ENCODE results near the gene SMG6.
"Not testable (repeated sequence)": the region's sequence is repeated elsewhere in the genome, so short reads cannot be mapped to it uniquely, and the experiment has no call there.

The SMG6 gene

DNA sequence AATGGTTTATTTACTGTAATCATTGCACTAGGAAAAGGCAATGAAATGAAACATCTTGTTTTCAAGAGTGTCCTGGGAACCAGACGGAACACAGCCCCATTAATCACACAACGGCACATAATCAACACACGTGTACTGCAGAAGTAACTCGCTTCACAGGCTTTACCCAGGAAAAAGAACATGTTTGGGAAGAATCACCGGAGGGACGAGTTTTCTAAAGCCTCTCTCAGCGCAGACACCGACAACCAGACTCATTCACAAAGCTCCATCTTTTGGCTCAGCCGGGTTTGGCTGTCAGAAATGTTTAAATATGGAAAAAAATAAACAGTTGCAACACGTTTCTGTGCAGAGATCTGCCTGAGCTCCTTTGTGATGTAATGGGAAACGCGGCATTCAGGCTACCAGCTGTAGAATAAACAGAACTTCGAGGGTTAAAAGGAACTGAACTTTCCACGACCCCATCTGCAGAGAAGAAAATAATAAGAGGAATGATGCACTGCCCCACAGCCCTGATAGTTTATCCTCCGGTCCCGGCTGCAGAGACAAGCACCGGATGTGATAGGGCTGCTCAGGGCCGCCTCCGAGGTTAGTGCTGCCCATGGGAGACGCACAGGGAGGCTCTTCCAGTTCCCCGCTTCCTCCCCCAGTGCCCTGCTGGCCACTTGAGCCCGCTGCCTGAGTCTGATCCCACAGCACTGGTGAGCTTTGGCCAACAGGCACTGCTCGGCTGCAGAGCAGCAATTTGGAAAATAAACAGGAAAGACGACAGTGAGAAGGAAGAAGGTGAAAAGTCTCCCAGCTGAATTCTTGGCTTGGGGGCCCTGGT, 128.9 kb downstream of the SMG6 start:
- DNase-seq, result no peak

DNA sequence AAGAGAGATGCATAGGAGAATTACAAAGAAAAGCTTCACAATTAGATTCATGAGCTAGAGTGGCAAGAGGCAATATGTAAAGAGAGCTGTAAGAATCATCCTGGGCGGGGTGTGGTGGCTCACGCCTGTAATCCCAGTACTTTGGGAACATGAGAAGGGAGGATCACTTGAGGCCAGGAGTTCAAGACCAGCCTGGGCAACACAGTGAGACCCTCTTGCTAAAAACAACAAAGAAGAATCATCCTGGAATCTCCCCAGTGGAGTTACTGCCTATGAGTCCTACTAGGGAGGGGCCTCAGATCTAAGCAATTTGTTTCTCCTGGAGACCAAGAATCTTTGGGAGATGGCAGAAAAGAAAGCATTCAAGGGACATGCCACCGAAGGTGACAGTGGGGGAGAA, 129.6 kb downstream of the SMG6 start:
- DNase-seq, result no peak

DNA sequence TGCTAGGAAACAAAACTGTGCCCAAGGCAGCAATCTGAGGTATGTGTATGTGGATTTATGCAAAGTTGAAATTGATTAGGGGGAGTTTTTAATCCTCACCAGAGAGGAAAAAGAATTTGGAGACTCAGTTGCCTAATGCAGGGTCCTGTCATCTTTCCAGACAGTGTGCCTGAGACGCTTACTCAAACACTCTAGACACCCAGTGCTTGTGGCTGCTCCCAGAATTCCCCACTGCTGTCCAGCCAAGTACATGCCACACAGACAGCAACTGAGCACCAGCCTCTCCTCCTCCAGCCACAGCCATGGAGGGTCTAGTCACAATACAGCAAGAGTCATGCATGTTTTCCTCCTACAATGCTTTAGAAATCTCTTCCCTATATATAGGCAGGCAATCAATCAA, 130.6 kb downstream of the SMG6 start:
- no peak for DNase-seq

DNA sequence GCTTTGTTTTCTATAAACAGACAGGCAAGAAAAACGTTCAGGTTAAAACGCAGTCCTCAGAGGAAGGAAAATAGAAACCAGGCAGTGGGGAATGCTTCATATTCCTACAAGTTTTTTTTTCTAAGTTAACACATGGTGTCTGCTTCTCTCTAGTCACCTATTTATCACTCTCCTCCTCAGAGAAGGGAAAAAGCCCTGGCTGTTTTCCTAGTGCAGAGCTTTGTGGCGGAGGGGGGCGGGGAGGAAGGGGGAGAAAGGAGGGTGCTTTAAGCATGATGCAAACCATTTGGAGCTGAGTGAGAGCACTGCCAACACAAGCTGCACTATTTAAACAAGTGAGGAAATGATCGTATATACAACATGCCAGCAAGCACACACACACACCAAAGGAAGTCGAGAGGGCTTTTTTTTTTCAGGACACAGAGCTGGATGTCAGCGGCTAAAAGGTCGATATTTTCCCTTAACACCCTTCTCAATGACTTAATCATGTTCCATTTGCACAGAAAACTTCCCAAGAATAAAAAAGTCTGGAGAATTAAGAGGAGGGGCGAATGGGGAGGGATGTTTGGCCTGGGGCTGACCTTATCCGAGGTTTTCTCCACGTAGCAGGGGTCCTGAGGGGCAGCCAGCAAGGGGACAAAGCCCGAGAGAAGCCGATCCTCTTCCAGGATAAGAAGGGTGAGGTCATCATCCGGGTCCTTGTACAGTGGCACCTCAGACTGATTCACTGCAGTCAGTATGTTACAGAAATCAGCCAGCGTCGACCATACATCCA, 131.3 kb downstream of the SMG6 start:
- no peak for DNase-seq

DNA sequence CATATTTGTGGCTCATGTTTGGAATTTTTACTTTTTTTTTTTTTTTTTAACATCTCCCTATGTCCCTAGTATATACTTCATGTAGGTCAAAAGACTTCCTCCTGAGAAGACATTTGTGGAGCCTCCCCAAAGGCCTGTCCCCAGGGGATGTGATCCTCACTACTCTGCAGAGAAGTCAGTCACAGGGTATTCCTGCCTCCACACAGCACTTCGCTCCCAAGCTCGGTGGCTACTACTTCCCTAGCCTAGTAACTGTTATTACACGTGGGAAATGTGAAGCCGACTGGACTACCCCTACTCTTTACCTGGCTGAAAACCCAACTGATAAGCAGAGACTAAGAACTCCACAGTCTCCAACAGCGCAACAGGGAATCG, 131.9 kb downstream of the SMG6 start:
- no peak for DNase-seq

DNA sequence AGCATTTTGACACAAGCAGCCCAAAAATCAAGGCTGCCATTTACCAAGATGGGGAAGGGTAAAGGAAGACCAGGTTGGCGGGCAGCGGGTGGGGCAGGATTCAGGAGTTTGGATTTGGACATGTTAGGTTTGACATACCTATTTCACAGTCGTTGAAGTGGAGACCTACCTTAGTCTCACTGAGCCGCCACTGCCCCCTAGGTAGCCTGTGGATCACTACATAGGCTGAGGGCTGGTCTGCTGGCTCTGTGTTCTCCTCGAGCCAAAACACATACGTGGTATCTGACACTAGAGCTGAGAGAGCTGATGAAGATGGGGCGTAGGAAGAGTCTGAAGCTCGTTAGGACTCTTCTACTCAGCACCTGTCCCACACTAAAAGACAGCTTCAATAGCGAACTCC, 133.6 kb downstream of the SMG6 start:
- DNase-seq, result peak in 1 of 2 experiments; percentile 12

DNA sequence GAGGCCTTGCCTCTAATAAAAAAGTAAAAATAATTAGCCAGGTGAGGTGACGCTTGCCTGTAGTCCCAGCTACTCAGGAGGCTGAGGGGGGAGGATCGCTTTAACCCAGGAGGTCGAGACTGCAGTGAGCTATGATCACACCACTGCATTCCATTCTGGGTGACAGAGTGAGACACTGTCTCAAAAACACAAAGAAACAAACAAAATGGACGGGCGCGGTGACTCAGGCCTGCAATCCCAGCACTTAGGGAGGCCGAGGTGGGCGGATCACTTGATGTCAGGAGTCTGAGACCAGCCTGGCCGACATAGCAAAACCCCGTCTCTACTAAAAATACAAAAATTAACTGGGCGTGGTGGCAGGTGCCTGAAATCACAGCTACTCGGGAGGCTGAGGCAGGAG, 137.9 kb downstream of the SMG6 start:
- DNase-seq, result not testable (repeated sequence)

DNA sequence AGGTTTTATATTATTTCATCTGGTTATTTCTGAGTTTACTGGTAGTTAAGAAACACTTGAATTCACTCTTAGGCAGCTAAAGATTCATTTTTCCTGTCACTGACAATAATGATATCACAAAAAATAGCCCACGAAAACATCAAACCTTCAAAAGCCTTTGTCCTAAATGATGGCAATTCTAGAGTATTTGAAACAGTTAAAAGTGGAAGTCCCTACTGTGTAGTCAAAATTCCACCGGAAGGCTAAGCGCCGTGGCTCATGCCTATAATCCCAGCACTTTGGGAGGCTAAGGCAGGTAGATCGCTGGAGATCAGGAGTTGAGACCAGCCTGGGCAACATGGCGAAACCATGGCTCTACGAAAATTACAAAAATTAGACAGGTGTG, 145.2 kb downstream of the SMG6 start:
- DNase-seq, result no peak

DNA sequence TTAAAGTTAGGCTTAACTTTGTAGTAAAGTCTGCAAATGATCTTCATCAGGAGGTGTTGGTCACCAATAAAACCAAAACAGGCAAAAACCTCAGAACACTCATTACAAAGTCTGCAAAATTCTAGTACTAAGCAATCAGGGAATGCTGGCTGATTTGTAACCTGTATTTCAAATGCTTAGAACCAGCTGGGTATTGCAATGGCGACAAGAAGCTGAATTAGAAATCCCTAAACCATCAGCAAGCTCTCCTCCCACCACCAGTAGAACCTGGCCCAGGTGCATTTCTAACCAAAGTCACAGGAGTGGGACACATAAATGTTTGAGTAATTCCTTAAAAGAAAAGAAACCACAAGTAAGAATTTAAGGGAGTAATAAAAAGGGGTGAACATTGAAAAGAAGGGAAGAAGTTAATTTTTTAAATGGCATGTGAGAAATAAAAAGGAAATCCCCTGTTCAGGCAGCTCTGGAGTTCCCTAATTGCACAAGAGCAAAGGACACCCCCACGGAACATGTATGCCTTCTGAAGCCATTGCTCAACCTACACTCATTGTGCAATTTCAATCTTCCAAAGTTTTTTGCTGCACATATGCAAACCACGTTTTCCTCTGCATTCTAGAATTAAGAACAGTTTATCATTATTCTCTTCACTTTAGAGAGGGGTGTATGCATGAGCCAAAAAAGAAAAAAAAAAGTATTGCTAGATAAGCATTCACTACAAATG, 145.8 kb downstream of the SMG6 start:
- no peak for DNase-seq

DNA sequence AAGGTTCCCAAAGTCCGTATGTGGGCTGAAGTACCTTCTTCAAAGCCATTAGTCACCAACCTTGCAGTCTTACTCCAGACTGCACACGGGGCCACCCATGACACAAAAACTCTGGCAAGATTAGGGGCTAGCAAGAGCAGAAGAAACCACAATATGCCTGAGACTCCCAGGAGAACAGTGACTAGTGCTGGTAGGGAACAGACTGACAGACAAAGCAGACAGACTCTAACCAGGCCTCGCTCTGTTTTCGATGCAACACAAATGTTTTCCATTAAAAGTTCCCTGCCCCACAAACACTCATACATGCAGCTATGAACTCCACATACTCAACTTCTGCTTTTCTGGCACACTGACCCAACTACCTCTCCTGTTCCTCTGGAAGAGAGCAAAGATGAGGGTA, 146.5 kb downstream of the SMG6 start:
- no peak for DNase-seq

DNA sequence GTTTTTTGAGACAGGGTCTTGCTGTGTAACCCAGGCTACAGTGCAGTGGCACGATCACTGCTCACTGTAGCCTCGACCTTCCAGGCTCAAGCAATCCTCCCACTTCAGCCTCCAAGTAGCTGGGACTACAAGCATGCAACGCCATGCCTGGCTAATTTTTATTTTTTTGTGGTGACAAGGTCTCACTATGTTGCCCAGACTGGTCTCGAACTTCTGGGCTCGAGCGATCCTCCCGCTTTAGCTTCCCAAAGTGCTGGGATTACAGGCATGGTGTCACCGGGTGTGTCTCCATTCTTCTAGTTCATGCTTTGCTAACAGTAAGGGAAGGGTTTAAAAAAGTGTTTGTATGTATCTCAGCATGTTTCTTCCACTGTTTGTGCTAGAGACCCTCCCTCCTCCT, 146.9 kb downstream of the SMG6 start:
- no peak for DNase-seq

DNA sequence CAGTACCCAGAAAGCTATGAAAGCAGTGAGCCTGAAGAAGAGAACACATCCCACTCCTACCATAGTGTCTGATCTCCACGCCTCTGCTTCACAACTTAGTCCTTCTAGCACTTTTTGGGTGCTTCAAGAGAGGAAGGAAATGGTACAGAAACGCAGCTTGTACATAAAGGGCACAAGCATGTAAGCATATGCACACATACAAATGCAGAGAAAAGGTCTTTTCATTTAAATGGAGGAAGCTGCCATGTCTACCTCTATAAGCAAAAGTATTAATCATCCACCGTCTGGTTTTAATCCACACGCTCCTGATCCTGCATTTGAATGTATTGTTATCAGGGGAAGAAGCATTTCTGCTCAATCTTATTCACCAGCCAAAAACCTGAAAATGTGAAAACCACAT, 148.0 kb downstream of the SMG6 start:
- no peak for DNase-seq

DNA sequence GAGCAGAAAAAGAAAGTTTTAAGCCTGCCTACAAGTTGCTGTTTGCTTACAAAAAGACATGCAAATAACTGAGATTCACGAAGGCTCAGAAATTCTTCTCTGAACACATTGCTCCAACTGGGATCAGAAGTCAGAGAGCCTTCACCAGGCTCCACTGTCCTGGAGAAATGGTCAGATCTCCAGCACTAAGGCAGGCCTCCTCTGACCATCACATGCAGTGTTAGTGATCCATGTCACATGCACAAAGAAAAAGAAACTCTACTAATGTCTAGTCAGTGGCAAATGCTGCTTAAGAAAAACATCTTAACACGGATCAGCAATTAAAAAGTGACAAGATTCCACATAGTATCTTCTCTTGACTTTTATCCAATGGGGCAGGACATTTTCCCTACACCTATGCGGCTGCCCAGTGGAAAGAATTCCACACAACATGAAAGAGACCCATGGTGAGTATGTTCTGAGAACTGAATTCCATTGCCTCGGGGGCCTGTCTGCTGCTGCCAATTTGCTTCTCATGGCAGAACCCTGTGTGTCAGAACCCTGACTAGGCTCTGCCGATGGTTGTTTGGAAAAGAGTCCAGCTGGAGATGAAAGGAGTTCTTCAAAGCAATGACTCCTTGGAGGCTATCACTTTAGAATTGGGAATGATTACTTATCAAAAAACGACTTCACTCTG, 152.1 kb downstream of the SMG6 start:
- no peak for DNase-seq

DNA sequence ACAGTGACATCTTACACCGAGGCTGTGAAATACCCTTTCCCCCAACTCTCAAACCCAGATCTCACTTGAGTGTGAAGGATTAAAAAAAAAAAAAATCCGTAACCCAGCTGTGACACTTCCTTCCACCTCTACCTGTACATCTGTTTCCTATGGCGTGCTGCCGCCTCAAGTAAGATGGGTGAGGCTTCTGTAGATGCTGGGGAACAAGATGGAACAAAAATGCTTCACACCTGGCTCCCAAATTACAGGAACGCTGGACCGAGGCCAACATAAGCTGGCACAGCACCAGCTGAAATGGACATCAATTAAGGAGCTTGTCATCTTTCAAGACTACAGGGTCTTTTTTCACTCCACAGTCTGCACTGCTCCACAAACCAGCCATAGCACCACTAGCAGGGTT, 152.8 kb downstream of the SMG6 start:
- DNase-seq, result peak; percentile 61 to 83

DNA sequence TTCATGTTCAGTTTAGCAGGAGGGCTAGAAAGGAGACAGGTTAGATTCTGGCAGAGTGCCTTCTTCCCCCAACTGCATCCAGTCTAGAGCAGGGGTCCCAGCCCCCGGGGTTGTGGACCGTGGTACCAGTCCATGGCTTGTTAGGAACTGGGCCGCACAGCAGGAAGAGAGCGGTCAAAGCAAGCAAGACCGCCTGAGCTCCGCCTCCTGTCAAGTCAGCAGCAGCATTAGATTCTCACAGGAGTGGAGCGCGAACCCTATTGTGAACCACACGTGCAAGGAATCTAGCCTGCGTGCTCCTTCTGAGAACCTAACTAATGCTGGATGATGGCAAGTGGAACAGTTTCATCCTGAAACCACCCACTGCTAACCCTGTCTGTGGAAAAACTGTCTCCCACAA, 153.7 kb downstream of the SMG6 start:
- no peak for DNase-seq

DNA sequence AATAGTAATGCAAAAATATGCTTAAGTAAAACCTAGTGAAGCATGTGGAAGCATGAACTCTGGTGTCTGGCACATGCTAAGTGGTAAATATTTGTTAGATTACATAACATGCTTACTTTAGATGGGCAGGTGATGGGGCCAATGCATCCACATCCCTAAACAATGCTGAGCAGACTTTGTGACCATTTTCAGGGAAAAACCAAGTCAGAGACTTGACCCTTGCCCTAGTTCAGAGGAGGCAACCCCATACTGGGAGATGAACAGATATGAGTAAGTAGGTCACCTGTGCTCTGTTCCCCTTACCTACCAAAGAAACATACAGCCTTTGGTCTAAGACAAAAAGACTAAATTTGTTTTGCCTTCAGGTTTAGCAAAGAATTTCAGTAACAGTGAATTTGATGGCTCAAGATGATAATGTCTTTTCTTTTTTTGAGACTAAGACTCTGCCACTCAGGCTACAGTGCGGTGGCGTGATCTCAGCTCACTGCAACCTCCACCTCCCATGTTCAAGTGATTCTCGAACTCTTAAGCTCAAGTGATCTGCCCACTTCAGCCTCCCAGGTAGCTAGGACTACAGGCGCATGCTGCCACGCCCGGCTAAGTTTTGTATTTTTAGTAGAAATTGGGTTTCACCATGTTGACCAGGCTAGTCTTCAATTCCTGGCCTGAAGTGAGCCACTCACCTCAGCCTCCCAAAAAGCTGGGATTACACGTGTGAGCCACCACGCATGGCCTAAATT, 157.3 kb downstream of the SMG6 start:
- no peak for DNase-seq

DNA sequence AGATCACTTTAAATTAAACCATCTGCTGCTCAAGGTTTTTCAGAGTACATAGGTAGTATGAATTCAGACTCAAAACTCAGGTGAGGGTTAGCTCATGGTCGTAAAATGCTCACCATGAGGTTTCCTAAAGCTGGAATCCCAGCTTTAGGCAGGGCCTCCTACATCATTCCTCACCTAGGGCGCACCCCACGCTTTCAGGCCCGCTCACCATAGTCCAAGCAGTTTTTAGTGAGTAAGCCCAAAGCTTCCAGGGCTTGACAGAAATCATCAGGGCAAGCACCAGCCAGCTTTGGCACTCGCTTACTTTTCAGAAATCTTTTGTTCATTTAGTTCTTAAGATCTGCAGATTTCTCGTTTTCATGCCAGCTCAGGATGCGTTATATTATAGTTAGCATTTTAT, 158.9 kb downstream of the SMG6 start:
- no peak for DNase-seq

DNA sequence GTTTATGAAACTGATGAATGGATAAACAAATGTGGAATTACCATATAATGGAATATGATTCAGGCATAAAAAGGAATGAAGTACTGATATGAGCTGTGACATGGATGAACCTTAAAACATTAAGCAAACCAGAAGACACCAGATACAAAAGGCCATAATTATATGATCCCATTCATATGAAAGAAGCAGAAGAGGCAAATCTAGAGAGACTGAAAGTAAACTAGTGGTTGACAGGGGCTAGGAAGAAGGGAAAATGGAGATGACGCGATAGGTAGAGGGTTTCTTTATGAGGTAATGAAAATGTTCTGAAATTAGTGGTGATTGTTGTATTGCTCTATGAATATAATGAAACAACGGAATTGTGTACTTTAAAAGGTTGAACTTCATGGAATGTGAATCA, 160.3 kb downstream of the SMG6 start:
- no peak for DNase-seq

DNA sequence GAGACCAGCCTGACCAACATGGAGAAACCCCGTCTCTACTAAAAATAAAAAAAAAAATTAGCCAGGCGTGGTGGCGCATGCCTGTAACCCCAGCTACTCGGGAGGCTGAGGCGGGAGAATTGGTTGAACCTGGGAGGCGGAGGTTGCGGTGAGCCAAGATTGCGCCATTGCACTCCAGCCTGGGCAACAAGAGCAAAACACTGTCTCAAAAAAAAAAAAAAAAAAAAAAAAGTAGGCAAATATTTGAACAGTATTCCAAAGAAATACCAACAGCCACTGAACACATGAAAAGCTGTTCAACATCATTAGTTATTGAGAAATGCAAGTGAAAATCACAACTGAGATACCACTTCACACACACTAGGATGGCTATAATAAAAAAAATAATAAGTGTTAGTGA, 160.9 kb downstream of the SMG6 start:
- not testable (repeated sequence) for DNase-seq

DNA sequence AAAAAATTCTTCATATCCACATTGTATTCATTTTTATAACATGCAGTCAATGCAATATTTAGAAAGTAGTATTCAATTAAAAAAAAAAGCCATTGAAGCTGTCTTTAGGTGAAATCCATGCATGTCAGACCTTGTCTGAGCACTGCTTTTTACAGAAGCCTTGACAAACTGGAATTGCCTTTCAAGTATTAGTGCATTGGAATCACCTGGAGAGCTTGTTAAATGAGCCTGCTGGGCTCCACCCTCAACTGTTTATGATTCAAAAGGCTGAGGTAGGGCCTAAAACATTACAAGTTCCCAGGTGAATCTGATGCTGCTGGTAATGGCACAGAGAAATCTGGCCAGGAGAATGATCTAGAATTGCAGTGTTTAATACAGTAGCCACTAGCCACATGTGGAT, 162.9 kb downstream of the SMG6 start:
- DNase-seq, result no peak

DNA sequence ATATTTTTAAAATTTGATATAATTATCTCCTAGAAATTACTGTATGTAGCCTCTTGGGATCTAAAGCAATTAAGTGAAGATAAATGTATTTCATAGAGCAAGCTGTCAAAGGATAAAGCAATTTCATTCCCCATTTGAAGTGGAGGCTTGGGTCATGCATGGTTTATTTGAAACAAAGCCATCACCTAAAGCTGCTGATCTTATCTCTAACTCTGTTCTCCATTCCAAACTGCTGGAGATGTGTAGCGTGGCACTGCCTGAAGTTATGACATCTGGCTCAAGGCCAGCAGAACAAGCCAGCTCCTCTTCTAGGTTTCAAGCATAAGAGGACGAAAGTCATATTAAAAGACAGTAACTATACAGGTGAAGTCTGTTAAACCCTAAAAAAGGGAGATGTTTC, 164.8 kb downstream of the SMG6 start:
- peak; percentile 78 to 82 for DNase-seq

DNA sequence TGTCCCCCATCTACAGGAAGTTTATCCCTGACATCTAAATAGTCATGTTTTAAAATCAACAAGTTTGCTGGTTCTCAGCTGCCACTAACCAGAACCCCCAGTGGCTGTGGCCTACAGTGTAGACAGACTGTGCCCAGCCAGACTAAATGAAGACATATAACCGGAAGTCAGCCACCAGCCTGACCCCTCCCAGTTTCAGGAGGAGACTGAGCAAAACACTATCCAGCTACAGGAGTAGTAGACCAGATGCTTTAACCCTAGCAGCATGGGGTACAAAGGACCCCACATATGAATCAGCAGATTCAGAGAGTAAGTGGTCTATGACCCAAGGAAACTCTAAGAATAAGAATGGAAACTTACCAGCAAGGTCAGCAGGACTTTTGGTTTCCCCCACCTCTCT, 165.3 kb downstream of the SMG6 start:
- peak; percentile 17 to 25 for DNase-seq
